H1 (cell line): ENCODE data around the gene LIMS1. TPM values are rescaled to one million over a fixed set of nuclear protein-coding genes. Genes with fewer than 3 reads are reported as not detected.

Source experiments
- CHD2 ChIP-seq: IDR thresholded peaks from 2 replicates; pipeline ENCODE4 v1.6.1; 2012; ENCODE audit warnings: low read length, improper control_type of control experiment
- EZH2 ChIP-seq: fragments of 200-600 bp; sonication (generic); IDR thresholded peaks from 2 replicates; pipeline ENCODE4 v1.7.1; 2012; ENCODE audit warnings: low read depth, mild to moderate bottlenecking, moderate library complexity, low read length, inconsistent platforms; ENCODE audit not compliant: severe bottlenecking
- KDM4A ChIP-seq: IDR thresholded peaks from one replicate; pipeline ENCODE4 v1.7.1; 2012; ENCODE audit warnings: low read depth, mild to moderate bottlenecking, moderate library complexity, low read length, inconsistent platforms; ENCODE audit not compliant: severe bottlenecking
- POLR2A ChIP-seq, 2 experiments: IDR thresholded peaks; 1 replicate in 1 of 2; 2 replicates in 1 of 2; pipeline ENCODE4 v1.6.1; 2011; ENCODE audit warnings: low read depth in 2 of 2, low read length in 2 of 2, mild to moderate bottlenecking in 2 of 2; ENCODE audit errors: control extremely low read depth in 1 of 2
- RNF2 ChIP-seq: fragments of 200-900, 300-1000 bp; sonication (generic); IDR thresholded peaks from 2 replicates; pipeline ENCODE4 v1.7.1; 2016; ENCODE audit warnings: borderline replicate concordance, low read depth, mild to moderate bottlenecking, antibody characterized with exemption, low read length; ENCODE audit not compliant: poor library complexity, severe bottlenecking; ENCODE audit errors: missing control alignments
- SIX5 ChIP-seq: IDR thresholded peaks from 2 replicates; pipeline ENCODE4 v1.6.1; 2011; ENCODE audit warnings: mild to moderate bottlenecking, low read depth, low read length
- polyA plus RNA-seq, 7 experiments: library from polyadenylated mRNA; depleted of rRNA in 3 of 7; stranded (reverse) in 5 of 7; unstranded in 2 of 7; fragments of >200 nt in 5 of 7; fragments of 200-250 nt in 2 of 7; gene quantifications; 1 replicate in 5 of 7; 2 replicates in 1 of 7; 4 replicates in 1 of 7; pipeline versions ENCODE4 v1.2.1 to v1.2.3, GENCODE V29; 2011 to 2013; ENCODE audit warnings: missing spikeins in 2 of 7, mixed read lengths in 2 of 7
- total RNA-seq: library from RNA; stranded (reverse); fragmentation: NEBNext Ultra II Directional; extraction: Animal tissue kit (Norgen Biotek cat#: 25700); gene quantifications from 2 replicates; pipeline ENCODE4 v1.2.1, GENCODE V29; 2021

The LIMS1 gene
- total and polyA plus RNA-seq, 2 of the 8 experiments (the other 6 are each of a cell fraction or from before 2014, with no cell fraction given) = 24.1 to 36.7 TPM

GRCh38 chr2:108612153-108612513 lies 77.9 kb downstream of the LIMS1 start (continued):
- TF ChIP-seq EZH2 (no peak), SIX5 (no peak), KDM4A (no peak), CHD2 (no peak), RNF2 (no peak), POLR2A (IDR thresholded peaks at IDR 0.05; ENCODE audit: control extremely low read depth in 1 of 2, low read depth in 2 of 2, low read length in 2 of 2) (no peak)
